Limb (tissue), 2 donors: Measurements from ENCODE around the gene NTMT1.

Source experiments
- DNase-seq, 2 donors: peaks; one replicate each; pipeline ENCODE4 v3.0.0-alpha.2; 2016; ENCODE audit errors: extremely low spot score in 2 of 2

NTMT1 gene

GRCh38 chr9:129677456-129677855, 51.5 kb downstream of the NTMT1 start:
- DNase-seq: peak in 1 of 2 donors; percentile 58

DNA sequence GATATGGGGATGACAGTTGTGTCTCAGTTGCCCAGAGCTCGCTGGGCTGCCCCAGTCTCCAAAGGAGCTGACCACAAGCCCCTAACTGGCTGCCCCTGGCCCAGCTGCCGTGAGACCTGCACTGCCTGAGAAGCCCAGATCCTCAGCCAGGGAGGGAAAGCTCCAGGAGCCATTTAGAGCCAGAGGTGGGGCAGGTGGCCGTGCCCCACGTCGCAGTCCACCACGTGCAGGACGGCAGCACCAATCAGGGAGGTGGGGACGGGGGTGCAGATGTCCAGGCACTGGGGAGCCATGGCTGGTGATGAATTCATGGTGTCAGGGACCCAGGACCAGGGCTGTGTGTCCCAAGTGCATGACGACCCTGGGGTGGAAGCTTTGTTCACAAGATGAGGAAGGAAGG, 52.9 kb downstream of the NTMT1 start:
- no peak for DNase-seq

- DNase-seq: no peak
Observed at GRCh38 chr9:129679537-129679936, 53.6 kb downstream of the NTMT1 start.

DNA sequence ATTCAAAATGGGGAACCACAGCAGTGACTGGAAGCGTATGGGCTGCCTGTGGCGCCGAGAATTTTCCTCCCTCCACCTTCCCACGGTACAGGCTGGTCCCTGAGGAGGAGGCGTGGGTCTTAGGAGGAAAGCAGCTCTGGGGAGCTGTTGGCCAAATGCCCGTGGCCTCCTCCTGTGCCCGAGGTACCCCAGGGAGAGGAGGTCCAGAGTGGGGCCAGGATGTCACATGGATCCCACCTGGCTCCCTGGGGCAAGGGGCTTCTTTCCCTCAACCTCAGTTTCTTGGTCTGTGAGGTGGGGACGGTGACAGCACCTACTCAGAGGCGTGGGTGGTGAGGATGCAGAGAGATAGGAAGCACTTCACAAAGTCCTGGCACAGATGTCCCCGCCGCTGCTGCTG, 56.0 kb downstream of the NTMT1 start:
- no peak for DNase-seq

- DNase-seq: no peak
Observed at GRCh38 chr9:129682381-129682780, 56.4 kb downstream of the NTMT1 start.

- no peak for DNase-seq
Observed at GRCh38 chr9:129685220-129685932, 59.4 kb downstream of the NTMT1 start.
